GM21423 (cell line): ENCODE data around the gene NIPAL3.

Experiments used
- ATAC-seq: cut with Tn5 transposase; IDR thresholded peaks from one replicate; pipeline ENCODE4 v1.9.1; 2021; ENCODE audit warnings: mild to moderate bottlenecking, moderate library complexity; ENCODE audit not compliant: unreplicated experiment

The NIPAL3 gene

GRCh38 chr1:24415334-24415909 lies at the start of gene NIPAL3:
Gene NIPAL3, plus strand, starts transcription at chr1:24415802. Its CDS starts 3,746 bp downstream, at chr1:24419548.
- ATAC-seq, result peak; percentile 93

GRCh38 chr1:24366707-24367106 lies 48.9 kb upstream of the NIPAL3 start:
- ATAC-seq, result no peak

GRCh38 chr1:24369199-24369598 lies 46.4 kb upstream of the NIPAL3 start:
- ATAC-seq, result no peak

GRCh38 chr1:24369801-24370200 lies 45.8 kb upstream of the NIPAL3 start:
- no peak for ATAC-seq

GRCh38 chr1:24373044-24373443 lies 42.6 kb upstream of the NIPAL3 start:
- ATAC-seq, result no peak

GRCh38 chr1:24373710-24374109 lies 41.9 kb upstream of the NIPAL3 start:
- no peak for ATAC-seq

- no peak for ATAC-seq
These were observed 40.5 kb upstream of the NIPAL3 start for GRCh38 chr1:24374891-24375786.

GRCh38 chr1:24379733-24380315 lies 35.8 kb upstream of the NIPAL3 start:
- no peak for ATAC-seq

- no peak for ATAC-seq
These were observed 35.1 kb upstream of the NIPAL3 start for GRCh38 chr1:24380508-24380907.

GRCh38 chr1:24381256-24381655 lies 34.3 kb upstream of the NIPAL3 start:
- ATAC-seq, result no peak

- ATAC-seq, result no peak
These were observed 33.4 kb upstream of the NIPAL3 start for GRCh38 chr1:24382165-24382577.

GRCh38 chr1:24383381-24383940 lies 32.1 kb upstream of the NIPAL3 start:
- ATAC-seq, result no peak

- ATAC-seq, result no peak
These were observed 31.1 kb upstream of the NIPAL3 start for GRCh38 chr1:24384251-24385090.

GRCh38 chr1:24385160-24385940 lies 30.3 kb upstream of the NIPAL3 start:
- no peak for ATAC-seq

GRCh38 chr1:24386241-24386640 lies 29.4 kb upstream of the NIPAL3 start:
- ATAC-seq, result no peak

GRCh38 chr1:24386931-24387330 lies 28.7 kb upstream of the NIPAL3 start:
- ATAC-seq, result no peak

GRCh38 chr1:24387636-24388175 lies 27.9 kb upstream of the NIPAL3 start:
- no peak for ATAC-seq

- ATAC-seq, result no peak
These were observed 27.2 kb upstream of the NIPAL3 start for GRCh38 chr1:24388331-24388885.

GRCh38 chr1:24389231-24389678 lies 26.3 kb upstream of the NIPAL3 start:
- ATAC-seq, result no peak
